Motor neuron (in vitro differentiated cells): ENCODE data around the gene DNM1L. TPM values are rescaled to one million over a fixed set of nuclear protein-coding genes. Genes with fewer than 3 reads are reported as not detected.

Experiments
- ATAC-seq, 8 experiments: fragments of 200-7000 bp; cut with Tn5 transposase; replicated peaks in 6 of 8; 2 replicates each; pipeline ENCODE4 v1.8.0; 2021; ENCODE audit warnings: mild to moderate bottlenecking in 8 of 8, moderate library complexity in 8 of 8
- H3K27ac ChIP-seq, 2 donors: fragments of 250-450 bp; sonication (Bioruptor Pico); 2 replicates each; pipeline ENCODE4 v1.9.0; 2021; ENCODE audit warnings: antibody characterized with exemption in 2 of 2, mild to moderate bottlenecking in 2 of 2, moderate library complexity in 1 of 2
- H3K4me1 ChIP-seq, 2 donors: fragments of 250-450 bp; sonication (Bioruptor Pico); replicated peaks in 1 of 2; 2 replicates each; pipeline ENCODE4 v1.6.1; 2021; ENCODE audit warnings: antibody characterized with exemption in 2 of 2, mild to moderate bottlenecking in 2 of 2, moderate library complexity in 1 of 2
- H3K4me3 ChIP-seq, 5 donors: fragments of 250-450 bp; sonication (Bioruptor Pico); 2 replicates each; pipeline ENCODE4 v1.9.0; 2021; ENCODE audit warnings: antibody characterized with exemption in 5 of 5, mild to moderate bottlenecking in 5 of 5, moderate library complexity in 4 of 5
- WGBS, 10 experiments: fragments of 450-650 bp; shearing (Covaris generic); methylation state at CpG; one replicate each; pipeline ENCODE4 v1.0.0; 2022; 5-methylcytosine and 5-hydroxymethylcytosine counted together
- in situ Hi-C, 9 experiments: fragments of 400-800 bp; cut with MboI; loops; one replicate each; pipeline ENCODE4 v1.15.0; 2021; ENCODE audit warnings: low sequenced_read_pairs in 9 of 9, low pct_unique_long_range_greater_than_20kb in 2 of 9; ENCODE audit not compliant: unreplicated experiment in 9 of 9
- total RNA-seq, 8 experiments: library from RNA; unstranded; fragments of 300-600 nt; gene quantifications; 2 replicates each; pipeline versions ENCODE4 v1.2.3 to v1.2.4, GENCODE V29; 2022

Gene DNM1L
- total RNA-seq: 100 to 1,000 TPM in 1 of 8 experiments, 10 to 100 TPM in 7; 38.7 to 103 (median 62.3) TPM

GRCh38 chr12:32679091-32679919 is at the start of gene DNM1L:
Gene DNM1L (plus strand): TSS chr12:32679301. CDS start chr12:32679364, 63 bp downstream.
- WGBS, 10 experiments: 0 to 15% (median 0%) methylated on average over 1 to 11 of the region's 76 CpGs; no CpG with 5 or more reads in 1 of the 10 experiments
- H3K4me1 ChIP-seq: peaks cover 0 to 10% of the 10 kb centered on the region in 2 donors
- peak within 1 kb of the TSS; percentile 85 to 87 for H3K27ac ChIP-seq
- H3K4me3 ChIP-seq: peak within 1 kb of the TSS; percentile 54 to 74 (median 63)
- in situ Hi-C loops: loop anchor here in 1 of 9 experiments (25.0 kb wide), 1 partner anchor 1017 kb away; the partner anchor contains the start of gene ETFBKMT
- peak; percentile 92 to 96 (median 94) for ATAC-seq

DNA sequence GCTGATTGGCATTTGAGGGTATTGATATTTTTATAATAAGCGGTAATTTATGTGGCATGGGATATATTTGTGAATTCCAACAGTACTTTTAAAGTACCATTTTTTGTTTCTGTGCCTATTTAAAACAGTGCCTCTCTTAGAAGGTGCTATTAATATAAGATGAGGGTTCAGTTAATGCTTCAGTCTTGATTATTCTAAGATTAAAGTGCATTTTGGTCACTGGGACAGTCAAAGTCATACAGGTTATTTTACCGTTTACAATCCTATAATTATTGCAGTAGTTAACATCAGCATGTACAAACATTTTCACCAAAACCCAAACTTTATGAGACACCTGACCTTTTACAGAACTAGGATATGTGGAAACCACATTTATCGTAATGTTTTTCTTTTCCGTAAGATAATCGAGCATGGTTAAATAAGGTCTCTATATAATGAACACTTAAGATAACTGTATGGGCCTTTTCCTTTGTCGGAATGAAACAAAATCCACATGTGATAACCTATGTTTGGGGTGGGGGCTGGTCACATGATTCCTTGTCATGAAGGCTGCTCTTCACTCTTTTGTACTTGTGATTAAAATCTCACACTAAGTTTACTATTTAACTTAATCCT is 37.7 kb upstream of the DNM1L start:
- no peak for ATAC-seq
- no peak overlapping the region for H3K4me3 ChIP-seq
- 74 to 100% (median 93%) methylated on average over 3 to 6 of the region's 6 CpGs for WGBS, 10 experiments
- in situ Hi-C loops: no loop called here
- no peak overlapping the region for H3K27ac ChIP-seq
- H3K4me1 ChIP-seq: no peaks in the 10 kb centered on the region

DNA sequence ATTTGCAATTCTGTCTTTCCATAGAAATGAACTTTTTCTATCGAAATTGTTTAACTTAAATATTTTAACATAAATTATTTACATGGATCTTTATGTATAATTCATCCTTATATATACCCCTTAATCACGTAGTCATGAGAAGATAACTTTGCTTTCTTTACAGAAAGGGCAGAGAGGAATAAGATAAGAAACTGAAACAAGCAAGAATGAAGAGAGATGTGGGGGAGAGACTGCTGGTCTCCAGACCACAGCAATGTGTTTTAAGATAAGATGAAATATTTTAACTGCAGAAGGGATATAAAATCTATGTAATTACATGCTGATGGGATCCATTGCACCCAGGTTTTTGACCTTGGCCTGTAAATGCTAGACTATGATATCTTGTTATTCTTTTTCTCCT is 34.7 kb upstream of the DNM1L start:
- peak in 1 of 8 experiments; percentile 72 for ATAC-seq
- no peak overlapping the region for H3K27ac ChIP-seq
- no peaks in the 10 kb centered on the region for H3K4me1 ChIP-seq
- no peak overlapping the region for H3K4me3 ChIP-seq
- WGBS, 10 experiments: 0 to 92% (median 32%) methylated on average over 2 of the region's 2 CpGs; no CpG with 5 or more reads in 2 of the 10 experiments
- in situ Hi-C loops: no loop called here

- Histone ChIP-seq H3K27ac (no peak overlapping the region), H3K4me3 (no peak overlapping the region), H3K4me1 (no peaks in the 10 kb centered on the region)
- no peak for ATAC-seq
- WGBS, 10 experiments: 50 to 100% (median 80%) methylated on average over 1 to 3 of the region's 3 CpGs; no CpG with 5 or more reads in 3 of the 10 experiments
- in situ Hi-C loops: no loop called here
Measured at GRCh38 chr12:32647275-32647674, 31.8 kb upstream of the DNM1L start.

DNA sequence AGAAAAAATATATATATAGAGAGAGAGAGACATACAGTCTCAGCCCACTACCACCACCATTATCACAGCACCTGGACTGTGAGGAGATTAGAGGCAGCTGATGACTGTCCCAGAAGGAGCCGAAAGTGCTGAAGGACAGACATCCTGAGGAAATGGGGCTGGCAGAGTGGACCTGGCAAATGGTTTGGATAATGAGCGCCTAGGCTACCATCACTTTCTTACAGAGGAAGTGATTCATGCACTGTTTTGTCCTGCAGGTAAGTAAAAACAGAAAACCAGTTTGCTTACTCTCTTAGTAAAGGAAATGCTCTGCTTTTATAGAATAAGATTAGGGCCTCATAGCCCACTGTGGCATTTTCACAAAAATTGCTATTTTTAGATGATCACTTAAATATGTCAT is 28.6 kb upstream of the DNM1L start:
- no peak for ATAC-seq
- 0 to 100% (median 60%) methylated on average over 1 to 2 of the region's 2 CpGs; no CpG with 5 or more reads in 3 of the 10 experiments for WGBS, 10 experiments
- Histone ChIP-seq H3K27ac (no peak overlapping the region), H3K4me3 (no peak overlapping the region), H3K4me1 (no peaks in the 10 kb centered on the region)
- in situ Hi-C loops: loop anchor here in 4 of 9 experiments (10.0 to 25.0 kb wide), 3 partner anchors 196 to 988 kb away; partner anchors contain the start of gene ETFBKMT (in 1 of the 4)

DNA sequence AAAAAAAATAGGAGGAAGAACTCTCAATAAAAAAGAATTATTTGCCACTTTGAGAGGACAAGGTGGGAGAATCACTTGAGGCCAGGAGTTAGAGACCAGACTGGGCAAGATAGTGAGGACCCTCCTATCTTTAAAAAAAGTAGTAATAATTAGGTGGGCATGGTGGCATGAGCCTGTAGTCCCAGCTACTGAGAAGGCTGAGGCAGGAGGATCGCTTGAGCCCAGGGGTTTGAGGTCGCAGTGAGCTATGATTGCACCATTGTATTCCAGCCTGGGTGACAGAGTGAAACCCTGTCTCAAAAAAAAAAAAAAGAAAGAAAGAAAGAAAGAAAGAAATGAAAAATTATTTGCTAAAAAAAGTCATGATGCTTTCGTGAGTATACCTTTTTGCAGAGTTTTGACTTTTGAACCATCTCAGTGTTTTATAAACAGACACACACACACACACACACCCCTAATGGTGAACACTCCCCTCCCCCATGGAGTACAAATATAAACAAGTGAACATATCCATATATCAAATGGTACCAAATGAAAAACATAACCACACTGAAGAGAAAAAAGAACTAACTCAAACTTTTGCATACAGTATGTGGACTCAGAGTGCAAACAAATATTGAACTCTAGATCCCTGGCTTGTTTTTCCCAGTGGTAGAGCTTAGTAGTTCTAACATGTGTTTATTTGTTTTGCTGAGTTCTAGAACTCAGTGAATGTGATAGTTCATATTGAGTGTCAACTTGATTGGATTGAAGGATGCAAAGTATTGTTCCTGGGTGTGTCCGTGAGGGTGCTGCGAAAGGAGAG is 27.7 kb upstream of the DNM1L start:
- ATAC-seq: no peak
- H3K27ac ChIP-seq: no peak overlapping the region
- in situ Hi-C loops: loop anchor here in 4 of 9 experiments (10.0 to 25.0 kb wide), 3 partner anchors 197 to 989 kb away; partner anchors contain the start of gene ETFBKMT (in 1 of the 4)
- H3K4me3 ChIP-seq: no peak overlapping the region
- 62 to 100% (median 87%) methylated on average over 1 to 5 of the region's 5 CpGs for WGBS, 10 experiments
- no peaks in the 10 kb centered on the region for H3K4me1 ChIP-seq

- Histone ChIP-seq H3K27ac (no peak overlapping the region), H3K4me3 (no peak overlapping the region), H3K4me1 (no peaks in the 10 kb centered on the region)
- in situ Hi-C loops: loop anchor here in 4 of 9 experiments (10.0 to 25.0 kb wide), 3 partner anchors 197 to 990 kb away; partner anchors contain the start of gene ETFBKMT (in 1 of the 4)
- no peak for ATAC-seq
- WGBS, 10 experiments: 71 to 100% (median 84%) methylated on average over 1 to 4 of the region's 4 CpGs; no CpG with 5 or more reads in 3 of the 10 experiments
Measured at GRCh38 chr12:32651956-32652210, 27.2 kb upstream of the DNM1L start.

DNA sequence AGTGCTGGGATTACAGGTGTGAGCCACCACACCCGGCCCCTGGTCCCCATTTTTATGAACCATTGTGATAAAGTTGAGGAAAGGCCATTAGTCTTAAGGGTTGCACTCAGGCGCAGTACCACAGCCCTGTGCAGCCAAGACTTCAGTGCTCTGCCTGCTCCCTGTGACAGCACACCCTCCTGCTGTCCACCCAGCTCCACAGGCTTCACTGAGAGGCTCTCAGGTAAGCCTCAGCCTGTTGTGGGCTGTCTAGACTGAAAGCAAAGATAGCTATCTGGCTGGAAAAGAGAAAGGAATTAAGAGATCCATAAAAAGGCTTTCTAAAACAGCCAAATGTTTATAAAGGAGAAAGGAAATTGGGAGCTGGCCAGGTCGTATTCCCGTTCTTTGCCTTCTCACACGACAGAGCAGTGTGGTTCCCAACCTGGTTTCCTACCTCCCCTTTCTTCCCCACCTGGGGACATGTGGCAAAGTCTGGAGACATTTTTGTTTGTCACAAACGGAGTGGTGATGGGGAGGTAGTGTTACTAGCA is 19.1 kb upstream of the DNM1L start:
- Histone ChIP-seq H3K4me1 (no peaks in the 10 kb centered on the region), H3K4me3 (no peak overlapping the region), H3K27ac (no peak overlapping the region)
- WGBS, 10 experiments: 15 to 94% (median 56%) methylated on average over 1 to 5 of the region's 6 CpGs; no CpG with 5 or more reads in 2 of the 10 experiments
- in situ Hi-C loops: loop anchor here in 4 of 9 experiments (5.0 to 25.0 kb wide), 5 partner anchors 203 to 998 kb away; partner anchors contain the start of gene ETFBKMT (in 1 of the 4)
- no peak for ATAC-seq

GRCh38 chr12:32661706-32662105 is 17.4 kb upstream of the DNM1L start:
- no peak for ATAC-seq
- Histone ChIP-seq H3K4me1 (no peaks in the 10 kb centered on the region), H3K4me3 (no peak overlapping the region), H3K27ac (no peak overlapping the region)
- in situ Hi-C loops: loop anchor here in 4 of 9 experiments (10.0 to 25.0 kb wide), 4 partner anchors 207 to 999 kb away; partner anchors contain the start of gene ETFBKMT (in 1 of the 4)
- 10 to 97% (median 80%) methylated on average over 2 to 6 of the region's 7 CpGs; no CpG with 5 or more reads in 6 of the 10 experiments for WGBS, 10 experiments

DNA sequence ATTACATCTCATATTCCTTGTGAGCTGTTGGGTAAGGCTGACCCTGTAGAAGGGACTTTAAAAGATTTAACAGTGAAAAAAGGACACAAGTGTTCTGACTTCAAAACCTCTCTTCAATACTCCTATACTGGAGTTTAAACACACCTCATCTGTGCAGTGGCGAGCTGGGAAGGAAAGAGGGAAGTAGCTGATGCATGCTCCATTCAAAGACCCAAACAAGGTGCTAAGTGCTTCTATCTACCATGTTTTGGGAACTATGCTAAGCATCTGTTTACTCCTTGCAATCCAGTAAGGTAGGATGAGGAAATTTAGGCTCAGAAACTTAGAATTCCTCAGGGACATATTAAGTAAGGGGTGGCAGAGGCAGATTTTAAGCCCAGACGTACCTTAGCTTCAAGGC is 16.4 kb upstream of the DNM1L start:
- no peaks in the 10 kb centered on the region for H3K4me1 ChIP-seq
- no peak for ATAC-seq
- no peak overlapping the region for H3K4me3 ChIP-seq
- 58 to 100% (median 90%) methylated on average over 1 to 2 of the region's 2 CpGs; no CpG with 5 or more reads in 4 of the 10 experiments for WGBS, 10 experiments
- no peak overlapping the region for H3K27ac ChIP-seq
- in situ Hi-C loops: loop anchor here in 4 of 9 experiments (10.0 to 25.0 kb wide), 4 partner anchors 208 to 1000 kb away; partner anchors contain the start of gene ETFBKMT (in 1 of the 4)

DNA sequence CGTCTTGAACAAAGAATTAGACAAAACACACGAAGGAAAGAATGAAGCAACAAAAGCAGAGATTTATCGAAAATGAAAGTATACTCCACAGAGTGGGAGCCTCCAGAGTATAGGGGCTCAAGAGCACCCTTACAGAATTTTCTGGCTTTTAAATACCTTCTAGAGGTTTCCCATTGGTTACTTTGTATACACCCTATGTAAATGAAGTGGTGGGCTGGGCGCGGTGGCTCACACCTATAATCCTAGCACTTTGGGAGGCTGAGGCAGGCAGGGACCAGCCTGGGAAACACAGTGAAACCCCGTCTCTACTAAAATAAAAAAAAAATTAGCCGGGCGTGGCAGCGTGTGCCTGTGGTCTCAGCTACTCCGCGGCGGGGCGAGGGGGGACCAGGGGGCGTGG is 13.1 kb upstream of the DNM1L start:
- Histone ChIP-seq H3K4me3 (no peak overlapping the region), H3K4me1 (no peaks in the 10 kb centered on the region), H3K27ac (no peak overlapping the region)
- ATAC-seq: no peak
- WGBS, 10 experiments: 29 to 100% (median 75%) methylated on average over 1 to 6 of the region's 14 CpGs
- in situ Hi-C loops: loop anchor here in 4 of 9 experiments (10.0 to 25.0 kb wide), 4 partner anchors 211 to 1004 kb away; partner anchors contain the start of gene ETFBKMT (in 1 of the 4)

DNA sequence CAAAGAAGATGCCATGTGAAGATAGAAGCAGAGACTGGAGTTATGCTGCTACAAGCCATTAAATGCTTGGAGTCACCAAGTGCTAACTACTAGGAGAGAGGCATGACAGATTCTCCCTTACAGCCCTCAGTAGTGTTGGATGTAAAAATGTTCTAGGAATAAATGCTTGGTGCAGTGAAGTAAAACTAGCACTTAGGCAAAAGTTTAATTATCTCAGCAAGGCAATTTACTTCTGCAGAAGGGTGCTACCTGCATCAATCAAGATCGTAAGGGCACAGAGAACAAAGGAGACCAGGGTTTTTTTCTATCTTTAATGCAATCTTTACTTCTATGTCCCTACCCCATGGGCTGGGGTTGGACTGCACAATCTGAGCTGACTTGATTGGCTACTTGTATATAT is 9.5 kb upstream of the DNM1L start:
- in situ Hi-C loops: loop anchor here in 4 of 9 experiments (10.0 to 25.0 kb wide), 4 partner anchors 215 to 1007 kb away; partner anchors contain the start of gene ETFBKMT (in 1 of the 4)
- 17 to 100% (median 88%) methylated on average over 1 of the region's 1 CpG; no CpG with 5 or more reads in 5 of the 10 experiments for WGBS, 10 experiments

More for the DNA sequence above, 9.5 kb upstream of the DNM1L start:
- no peak overlapping the region for H3K27ac ChIP-seq
- no peak for ATAC-seq
- H3K4me1 ChIP-seq: no peaks in the 10 kb centered on the region
- H3K4me3 ChIP-seq: no peak overlapping the region
